Left colon (tissue), 2 donors: ENCODE data around the gene SHROOM1. TPM values are rescaled to one million over a fixed set of nuclear protein-coding genes. Genes with fewer than 3 reads are reported as not detected.

ENCODE experiments used
- ATAC-seq: fragments of 200-7000 bp; cut with Tn5 transposase; one replicate; pipeline ENCODE4 v1.9.1; 2020; ENCODE audit warnings: mild to moderate bottlenecking, moderate library complexity
- DNase-seq, 2 donors: peaks; one replicate each; pipeline ENCODE4 v3.0.0-alpha.2; 2020
- intact Hi-C, 2 donors: fragments of 100-400 bp; cut with DNase I in 1 of 2; cut with micrococcal nuclease in 1 of 2; formaldehyde crosslinking; loops; one replicate each; pipeline versions ENCODE4 v1.11.2 to v1.14.0; 2022; cut with DNase I, micrococcal nuclease
- long read RNA-seq: library from polyadenylated mRNA; unstranded; transcript quantifications from one replicate; pipeline ENCODE4 v2.0.0, GENCODE V29; 2021
- total RNA-seq, 2 donors: library from RNA; stranded (reverse); fragmentation: NEBNext Ultra II Directional; extraction: Animal tissue kit (Norgen Biotek cat#: 25700); gene quantifications; one replicate each; pipeline ENCODE4 v1.2.1, GENCODE V29; 2021
- donor health status: DM: no; HTN: no; CAD: no.
- donor health status: DM: yes; HTN: yes; CAD: no.

Gene SHROOM1, protein sequence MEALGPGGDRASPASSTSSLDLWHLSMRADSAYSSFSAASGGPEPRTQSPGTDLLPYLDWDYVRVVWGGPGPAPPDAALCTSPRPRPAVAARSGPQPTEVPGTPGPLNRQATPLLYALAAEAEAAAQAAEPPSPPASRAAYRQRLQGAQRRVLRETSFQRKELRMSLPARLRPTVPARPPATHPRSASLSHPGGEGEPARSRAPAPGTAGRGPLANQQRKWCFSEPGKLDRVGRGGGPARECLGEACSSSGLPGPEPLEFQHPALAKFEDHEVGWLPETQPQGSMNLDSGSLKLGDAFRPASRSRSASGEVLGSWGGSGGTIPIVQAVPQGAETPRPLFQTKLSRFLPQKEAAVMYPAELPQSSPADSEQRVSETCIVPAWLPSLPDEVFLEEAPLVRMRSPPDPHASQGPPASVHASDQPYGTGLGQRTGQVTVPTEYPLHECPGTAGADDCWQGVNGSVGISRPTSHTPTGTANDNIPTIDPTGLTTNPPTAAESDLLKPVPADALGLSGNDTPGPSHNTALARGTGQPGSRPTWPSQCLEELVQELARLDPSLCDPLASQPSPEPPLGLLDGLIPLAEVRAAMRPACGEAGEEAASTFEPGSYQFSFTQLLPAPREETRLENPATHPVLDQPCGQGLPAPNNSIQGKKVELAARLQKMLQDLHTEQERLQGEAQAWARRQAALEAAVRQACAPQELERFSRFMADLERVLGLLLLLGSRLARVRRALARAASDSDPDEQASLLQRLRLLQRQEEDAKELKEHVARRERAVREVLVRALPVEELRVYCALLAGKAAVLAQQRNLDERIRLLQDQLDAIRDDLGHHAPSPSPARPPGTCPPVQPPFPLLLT
- total RNA-seq: 10 to 100 TPM; 49.4 to 53.4 TPM
- long read RNA-seq, partial matches to known transcripts: 32 of 55 reads
- long read RNA-seq, other reads (novel, unspliced or antisense): 22 of 55 reads

GRCh38 chr5:132830436-132831094 is at the start of gene SHROOM1:
Gene SHROOM1, minus strand, starts transcription at chr5:132830647. Its CDS starts 4,507 bp downstream, at chr5:132826140.
- DNase-seq (peak; percentile 82 to 84), ATAC-seq (peak; percentile 74)
- intact Hi-C loops: no loop called here

DNA sequence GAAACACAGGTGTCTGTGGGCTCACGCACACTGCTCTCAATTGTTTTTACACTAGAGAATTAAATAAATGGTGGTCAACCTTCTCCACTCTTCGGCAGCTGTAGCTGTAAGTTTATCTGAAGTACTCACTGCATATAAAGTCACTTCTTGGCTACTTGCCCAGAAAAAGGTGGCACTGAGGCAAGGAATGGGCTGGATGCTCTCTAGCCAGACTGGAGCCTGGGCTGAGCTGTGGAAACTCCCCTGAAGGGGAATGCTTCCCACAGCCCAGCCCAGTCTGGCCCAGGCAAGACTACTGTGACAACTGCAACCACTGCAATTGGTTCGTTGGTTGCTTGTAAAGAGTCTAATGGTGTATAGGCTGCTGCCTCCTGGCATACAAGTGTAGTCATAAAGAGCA is 47.5 kb upstream of the SHROOM1 start:
- intact Hi-C loops: no loop called here
- DNase-seq: peak; percentile 61 to 78
- peak; percentile 85 for ATAC-seq

- ATAC-seq (no peak), DNase-seq (no peak)
- intact Hi-C loops: no loop called here
Observed at GRCh38 chr5:132877466-132877865, 47.0 kb upstream of the SHROOM1 start.

DNA sequence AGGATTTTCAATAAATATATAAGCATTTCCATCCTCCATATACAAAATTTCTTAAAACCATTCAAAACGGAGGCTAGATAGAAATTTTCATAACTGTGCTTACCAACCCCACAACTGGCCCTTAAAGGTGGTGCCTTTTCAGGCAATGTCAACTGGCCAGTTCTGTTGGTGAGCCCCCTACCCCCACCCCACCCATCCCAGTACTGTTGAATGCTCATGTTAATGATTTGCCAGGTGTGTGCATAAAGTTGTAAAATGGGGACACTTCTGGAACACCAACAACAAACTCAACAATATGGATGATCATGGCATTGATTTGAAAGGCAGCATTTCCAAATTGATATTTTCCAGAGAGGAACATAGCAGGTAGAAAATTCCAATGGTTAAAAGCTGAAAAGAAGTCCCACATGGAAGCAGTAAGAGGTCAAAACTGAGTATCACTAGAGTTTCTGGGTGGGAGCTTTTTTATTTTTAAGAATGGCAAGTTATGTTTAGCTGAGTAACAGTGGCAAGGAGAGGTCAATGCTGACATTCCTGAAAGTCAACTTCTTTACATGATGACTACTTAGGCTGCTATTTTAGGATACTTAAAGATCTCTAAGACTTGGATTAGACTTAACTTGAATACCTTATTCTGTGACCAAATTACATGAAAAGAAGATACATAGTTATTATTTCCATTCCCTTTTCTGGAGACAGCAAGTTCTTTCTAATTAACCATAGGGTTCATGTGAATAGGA is 45.7 kb upstream of the SHROOM1 start:
- intact Hi-C loops: no loop called here
- ATAC-seq (no peak), DNase-seq (no peak)

- DNase-seq (no peak), ATAC-seq (no peak)
- intact Hi-C loops: no loop called here
Observed at GRCh38 chr5:132873930-132874271, 43.5 kb upstream of the SHROOM1 start.

- intact Hi-C loops: no loop called here
- DNase-seq (no peak), ATAC-seq (peak; percentile 73)
Observed at GRCh38 chr5:132873119-132873929, 42.9 kb upstream of the SHROOM1 start, which contains the start of gene LEAP2. Gene LEAP2, plus strand, starts transcription at chr5:132873668. Its CDS starts 27 bp downstream, at chr5:132873695.

- DNase-seq: no peak
- ATAC-seq: no peak
- intact Hi-C loops: no loop called here
Observed at GRCh38 chr5:132872788-132873118, 42.3 kb upstream of the SHROOM1 start.

DNA sequence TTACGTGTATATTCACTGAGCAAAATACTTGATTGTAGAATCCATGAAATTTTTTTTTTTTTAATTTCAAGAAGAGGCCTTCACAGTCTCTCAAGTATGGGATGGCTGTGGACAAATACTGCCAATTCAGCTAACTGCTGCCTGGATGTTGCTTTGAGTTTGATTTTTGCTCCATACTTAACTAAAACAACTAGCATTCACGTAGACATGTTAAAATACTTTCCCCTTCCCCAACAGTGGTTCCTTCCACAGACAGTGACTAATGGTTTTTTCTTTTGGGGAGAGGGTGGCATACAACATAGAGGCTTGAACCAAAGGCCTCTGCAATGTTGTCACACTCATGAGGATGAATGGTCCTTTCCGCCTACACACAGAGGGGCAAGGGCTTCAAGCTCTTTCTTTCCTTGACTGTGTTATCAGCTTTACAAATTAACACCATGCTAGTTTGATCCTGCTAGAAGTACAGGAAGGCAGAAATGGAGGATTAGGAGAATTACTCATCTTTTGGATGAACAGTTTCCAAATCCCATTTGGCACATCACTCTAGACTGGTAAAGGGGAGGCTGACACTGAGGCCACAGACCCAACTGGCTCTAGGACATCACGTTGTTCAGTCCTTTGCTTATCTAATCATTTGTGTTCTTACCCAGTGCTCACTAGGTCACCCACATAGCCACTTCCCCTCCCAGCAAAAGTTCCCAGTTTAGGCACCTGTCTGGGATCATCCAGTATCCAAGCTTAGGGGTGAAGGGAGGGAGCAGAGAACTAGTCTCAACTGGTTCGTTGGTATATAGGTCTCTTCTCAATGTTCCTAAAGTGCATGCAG is 41.2 kb upstream of the SHROOM1 start:
- no peak for ATAC-seq
- intact Hi-C loops: no loop called here
- no peak for DNase-seq

- intact Hi-C loops: no loop called here
- DNase-seq (no peak), ATAC-seq (no peak)
Observed at GRCh38 chr5:132870801-132871200, 40.4 kb upstream of the SHROOM1 start.

DNA sequence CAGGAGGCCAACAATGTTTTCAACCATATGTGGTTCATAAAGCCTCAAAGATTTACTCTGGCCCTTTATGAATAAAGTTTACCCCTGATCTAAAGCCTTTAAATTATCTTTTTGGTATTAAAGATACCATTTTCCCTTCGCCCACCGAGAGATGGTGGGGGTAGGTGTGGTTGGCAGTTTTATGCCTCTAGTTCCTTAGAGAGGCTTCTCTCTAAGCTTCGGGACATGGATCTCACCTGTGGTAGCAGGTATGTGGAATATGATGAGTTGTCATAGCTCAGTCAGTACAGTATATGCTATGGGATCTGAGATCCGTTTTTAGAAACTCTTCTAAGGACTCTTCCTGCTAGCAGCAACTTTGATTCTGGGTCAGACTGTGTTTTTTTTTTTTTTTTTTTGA is 38.3 kb upstream of the SHROOM1 start:
- no peak for DNase-seq
- intact Hi-C loops: no loop called here
- no peak for ATAC-seq

- no peak for DNase-seq
- peak; percentile 34 for ATAC-seq
- intact Hi-C loops: no loop called here
Observed at GRCh38 chr5:132867046-132867451, 36.6 kb upstream of the SHROOM1 start.

DNA sequence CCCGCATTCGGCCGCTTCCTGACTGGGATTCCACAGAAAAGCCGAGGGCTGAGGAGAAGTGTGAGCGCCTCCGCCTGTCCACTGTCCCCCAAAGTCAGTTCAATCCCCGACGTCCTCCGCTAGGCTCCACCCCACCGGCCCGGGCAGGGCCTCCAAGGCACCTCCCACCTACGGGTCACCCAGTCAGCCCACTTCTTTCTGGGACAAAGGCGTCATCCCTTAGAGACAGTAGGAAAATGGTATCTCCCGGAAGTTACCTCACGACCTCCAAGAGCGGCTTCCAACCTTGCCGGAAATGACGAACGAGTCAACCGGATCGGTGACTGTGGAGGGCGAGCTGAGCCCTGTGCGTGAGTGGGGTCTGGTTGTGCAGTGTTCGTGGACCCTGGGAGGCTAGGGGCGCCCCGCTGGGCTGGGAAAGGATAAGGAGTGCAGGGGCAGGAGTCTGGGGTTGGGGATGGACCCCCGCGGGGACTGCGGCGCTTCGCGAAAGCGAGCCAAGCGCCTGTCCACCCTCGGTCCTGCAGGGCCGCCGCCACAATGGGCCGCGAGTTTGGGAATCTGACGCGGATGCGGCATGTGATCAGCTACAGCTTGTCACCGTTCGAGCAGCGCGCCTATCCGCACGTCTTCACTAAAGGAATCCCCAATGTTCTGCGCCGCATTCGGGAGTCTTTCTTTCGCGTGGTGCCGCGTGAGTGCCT is 36.0 kb upstream of the SHROOM1 start, which contains the start of the genes GDF9 and UQCRQ:
Gene GDF9 (minus strand): TSS at position 128 of the 704 bp plus-strand sequence. CDS start 1,936 bp downstream, outside the sequence.
Gene UQCRQ (plus strand): TSS at position 301 of the 704 bp plus-strand sequence. CDS start 240 bp downstream, at position 541.
- DNase-seq (peak; percentile 93 to 98), ATAC-seq (peak; percentile 95)
- intact Hi-C loops: no loop called here

DNA sequence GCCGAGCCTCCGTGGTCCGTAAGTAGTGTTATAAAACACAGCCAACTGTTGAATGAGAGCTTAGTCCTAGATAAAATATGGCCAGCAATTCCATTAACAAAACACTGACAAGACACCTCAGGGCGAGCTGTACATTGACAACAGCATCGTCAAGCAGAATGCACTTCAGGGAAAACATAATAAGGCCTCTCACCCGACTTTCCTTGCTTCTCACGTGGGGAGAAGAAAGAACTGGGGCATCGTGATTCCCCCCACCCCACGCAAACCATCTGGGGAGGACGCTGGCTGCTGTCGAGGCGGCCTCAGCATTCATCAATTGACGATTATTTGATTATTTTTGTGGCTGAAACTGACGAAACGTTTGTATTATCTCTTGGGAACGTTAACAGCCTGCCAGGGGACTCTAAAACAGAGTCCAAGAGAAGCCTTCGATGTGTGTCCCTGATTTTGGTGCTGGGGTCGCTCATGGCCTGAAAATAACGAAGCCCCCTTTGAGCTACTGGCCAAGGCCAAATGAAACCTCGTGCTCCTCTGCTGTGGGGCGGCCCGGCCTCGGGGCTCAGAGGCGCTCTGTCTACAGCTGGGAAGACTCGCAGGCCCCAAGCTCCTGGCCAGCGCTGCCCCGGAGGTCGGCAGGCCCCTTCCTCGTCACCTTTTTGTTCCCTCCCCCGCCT is 35.4 kb upstream of the SHROOM1 start:
- intact Hi-C loops: no loop called here
- no peak for ATAC-seq
- DNase-seq: no peak

- intact Hi-C loops: no loop called here
- DNase-seq: no peak
- no peak for ATAC-seq
Observed at GRCh38 chr5:132860742-132861141, 30.3 kb upstream of the SHROOM1 start.

- DNase-seq: no peak
- intact Hi-C loops: no loop called here
- ATAC-seq: no peak
Observed at GRCh38 chr5:132859889-132860437, 29.5 kb upstream of the SHROOM1 start.
